ENCODE data around the gene REM1.

GRCh38 chr20:31527266-31527665, 52.2 kb downstream of the REM1 start:
- TF ChIP-seq EZH2 (IDR thresholded peaks at IDR 0.05; ENCODE audit: low read depth) (no peak), CTCF (conservative IDR thresholded peaks at IDR 0.05) (no peak)

Data from PC-9 (cell line).